Neural cell (in vitro differentiated cells): ENCODE measurements around the gene CGRRF1. TPM values are rescaled to one million over a fixed set of nuclear protein-coding genes. Genes with fewer than 3 reads are reported as not detected.

ENCODE experiments used
- H2AFZ ChIP-seq: fragments of 200-600, 300-800 bp; sonication (generic), shearing (Covaris generic); 2 replicates; pipeline ENCODE4 v1.6.0; 2014; ENCODE audit warnings: low read depth, mild to moderate bottlenecking, antibody characterized with exemption, low read length, moderate library complexity
- H3F3A ChIP-seq: fragments of 200-600 bp; shearing (Covaris generic); 2 replicates; pipeline ENCODE4 v1.6.1; 2016; ENCODE audit warnings: mild to moderate bottlenecking, moderate library complexity, mixed read lengths, antibody characterized with exemption, low read length; ENCODE audit not compliant: insufficient read depth, poor library complexity, severe bottlenecking
- H3K27ac ChIP-seq: fragments of 200-600, 300-800 bp; sonication (generic), shearing (Covaris generic); 2 replicates; pipeline ENCODE4 v1.5.1; 2014; ENCODE audit warnings: mild to moderate bottlenecking, low read length, moderate library complexity
- H3K27me3 ChIP-seq: fragments of 300-800, 200-600 bp; sonication (generic), shearing (Covaris generic); 2 replicates; pipeline ENCODE4 v1.6.0; 2014; ENCODE audit warnings: mild to moderate bottlenecking, low read depth, low read length, moderate library complexity; ENCODE audit not compliant: insufficient read depth
- H3K36me3 ChIP-seq: fragments of 300-800, 200-600 bp; sonication (generic), shearing (Covaris generic); 2 replicates; pipeline ENCODE4 v1.5.1; 2014; ENCODE audit warnings: mild to moderate bottlenecking, antibody characterized with exemption, low read length, moderate library complexity; ENCODE audit not compliant: insufficient read depth
- H3K4me2 ChIP-seq: fragments of 300-800, 200-600 bp; sonication (generic), shearing (Covaris generic); 2 replicates; pipeline ENCODE4 v1.6.0; 2014; ENCODE audit warnings: mild to moderate bottlenecking, low read length
- H3K4me3 ChIP-seq: fragments of 300-800, 200-600 bp; sonication (generic), shearing (Covaris generic); 2 replicates; pipeline ENCODE4 v1.5.1; 2014; ENCODE audit warnings: mild to moderate bottlenecking, low read length, moderate library complexity
- H3K79me2 ChIP-seq: fragments of 200-600 bp; shearing (Covaris generic); replicated peaks from 2 replicates; pipeline ENCODE4 v1.6.0; 2014; ENCODE audit warnings: mild to moderate bottlenecking, low read length, moderate library complexity; ENCODE audit not compliant: insufficient read depth
- H3K9ac ChIP-seq: fragments of 300-800, 200-600 bp; sonication (generic), shearing (Covaris generic); 2 replicates; pipeline ENCODE4 v1.6.1; 2016; ENCODE audit warnings: mild to moderate bottlenecking, low read length, mixed read lengths
- H3K9me2 ChIP-seq: fragments of 200-600 bp; shearing (Covaris generic); 2 replicates; pipeline ENCODE4 v1.6.1; 2016; ENCODE audit warnings: mild to moderate bottlenecking, low read length, mixed read lengths; ENCODE audit not compliant: insufficient read depth
- H3K9me3 ChIP-seq: fragments of 200-600, 300-800 bp; sonication (generic), shearing (Covaris generic); 2 replicates; pipeline ENCODE4 v1.6.1; 2016; ENCODE audit warnings: mild to moderate bottlenecking, mixed run types, low read length, moderate library complexity, mixed read lengths
- H4K20me1 ChIP-seq: fragments of 200-600 bp; shearing (Covaris generic); 2 replicates; pipeline ENCODE4 v1.6.1; 2016; ENCODE audit warnings: mild to moderate bottlenecking, mixed run types; ENCODE audit not compliant: insufficient read depth
- EP300 ChIP-seq: fragments of 450-650 bp; conservative IDR thresholded peaks from 2 replicates; pipeline ENCODE4 v1.6.1; 2014; ENCODE audit warnings: antibody characterized with exemption, mild to moderate bottlenecking, moderate library complexity; ENCODE audit not compliant: poor library complexity, severe bottlenecking
- EZH2 ChIP-seq: fragments of 200-600, 300-800 bp; shearing (Covaris generic), sonication (generic); IDR thresholded peaks from 2 replicates; pipeline ENCODE4 v1.6.1; 2014; ENCODE audit warnings: antibody characterized with exemption, low read length, borderline replicate concordance, mild to moderate bottlenecking; ENCODE audit not compliant: insufficient read depth, poor library complexity, severe bottlenecking
- MXI1 ChIP-seq: fragments of 450-650 bp; conservative IDR thresholded peaks from 2 replicates; pipeline ENCODE4 v1.6.1; 2014; ENCODE audit warnings: antibody characterized with exemption, mild to moderate bottlenecking; ENCODE audit not compliant: poor library complexity, severe bottlenecking
- POLR2AphosphoS5 ChIP-seq: IDR thresholded peaks from 2 replicates; pipeline ENCODE4 v1.6.1; 2012
- RAD21 ChIP-seq: fragments of 450-650 bp; conservative IDR thresholded peaks from 2 replicates; pipeline ENCODE4 v1.6.1; 2014; ENCODE audit warnings: antibody characterized with exemption, mild to moderate bottlenecking, moderate library complexity
- SMC3 ChIP-seq: fragments of 450-650 bp; conservative IDR thresholded peaks from 2 replicates; pipeline ENCODE4 v1.6.1; 2014; ENCODE audit warnings: antibody characterized with exemption, mild to moderate bottlenecking, moderate library complexity; ENCODE audit not compliant: poor library complexity
- TAF1 ChIP-seq: IDR thresholded peaks from 2 replicates; pipeline ENCODE4 v1.6.1; 2012; ENCODE audit warnings: low read depth
- polyA plus RNA-seq: library from polyadenylated mRNA; depleted of rRNA; stranded (reverse); fragments of >200 nt; gene quantifications from 2 replicates; pipeline ENCODE4 v1.2.3, GENCODE V29; 2014
- TF ChIP-seq, protein P1 (sequence below): fragments of 450-650 bp; IDR thresholded peaks from 2 replicates; pipeline ENCODE4 v1.5.1; 2014; ENCODE audit warnings: antibody characterized with exemption, mild to moderate bottlenecking, moderate library complexity; ENCODE audit not compliant: poor library complexity, severe bottlenecking
- TF ChIP-seq, protein P2 (sequence below): IDR thresholded peaks from 2 replicates; pipeline ENCODE4 v1.6.1; 2012; ENCODE audit warnings: borderline replicate concordance

The CGRRF1 gene
- polyA plus RNA-seq, 1 donor from 2014 or later = 31.0 TPM

DNA sequence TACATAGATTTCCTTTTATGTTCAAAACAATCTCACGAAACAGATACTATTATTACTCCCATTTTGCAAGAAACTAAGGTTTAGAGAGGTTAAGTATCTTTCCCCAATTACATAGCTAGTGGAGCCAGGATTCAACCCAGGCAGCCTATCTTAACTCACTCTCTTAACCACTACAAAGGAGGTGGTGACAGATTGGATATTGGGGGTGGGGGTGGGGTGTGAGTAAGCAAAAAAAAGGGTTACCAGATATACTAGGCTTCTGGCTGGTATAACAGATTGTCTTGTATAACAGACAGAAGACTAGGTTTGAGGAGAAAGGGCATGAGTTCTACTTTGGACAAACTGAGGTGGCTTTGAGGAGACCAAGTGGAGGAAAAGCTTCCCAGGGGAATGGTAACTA is 23.0 kb upstream of the CGRRF1 start:
- Histone ChIP-seq H4K20me1 (no peaks in the 10 kb centered on the region), H3K27me3 (no peaks in the 10 kb centered on the region), H3K9me2 (no peaks in the 10 kb centered on the region), H3K27ac (no peak overlapping the region), H3K4me2 (no peak overlapping the region), H3K79me2 (peaks cover 42% of the 10 kb centered on the region), H3K36me3 (no peaks in the 10 kb centered on the region), H2AFZ (no peak overlapping the region), H3K9me3 (no peaks in the 10 kb centered on the region), H3F3A (no peaks in the 10 kb centered on the region), H3K4me3 (peak overlapping the region; percentile 23), H3K9ac (no peak overlapping the region)
- TF ChIP-seq EP300 = no peak
- TF ChIP-seq, protein P1, sequence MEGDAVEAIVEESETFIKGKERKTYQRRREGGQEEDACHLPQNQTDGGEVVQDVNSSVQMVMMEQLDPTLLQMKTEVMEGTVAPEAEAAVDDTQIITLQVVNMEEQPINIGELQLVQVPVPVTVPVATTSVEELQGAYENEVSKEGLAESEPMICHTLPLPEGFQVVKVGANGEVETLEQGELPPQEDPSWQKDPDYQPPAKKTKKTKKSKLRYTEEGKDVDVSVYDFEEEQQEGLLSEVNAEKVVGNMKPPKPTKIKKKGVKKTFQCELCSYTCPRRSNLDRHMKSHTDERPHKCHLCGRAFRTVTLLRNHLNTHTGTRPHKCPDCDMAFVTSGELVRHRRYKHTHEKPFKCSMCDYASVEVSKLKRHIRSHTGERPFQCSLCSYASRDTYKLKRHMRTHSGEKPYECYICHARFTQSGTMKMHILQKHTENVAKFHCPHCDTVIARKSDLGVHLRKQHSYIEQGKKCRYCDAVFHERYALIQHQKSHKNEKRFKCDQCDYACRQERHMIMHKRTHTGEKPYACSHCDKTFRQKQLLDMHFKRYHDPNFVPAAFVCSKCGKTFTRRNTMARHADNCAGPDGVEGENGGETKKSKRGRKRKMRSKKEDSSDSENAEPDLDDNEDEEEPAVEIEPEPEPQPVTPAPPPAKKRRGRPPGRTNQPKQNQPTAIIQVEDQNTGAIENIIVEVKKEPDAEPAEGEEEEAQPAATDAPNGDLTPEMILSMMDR = no peak
- TF ChIP-seq SMC3 = no peak
- no peak for TF ChIP-seq TAF1
- no peak for TF ChIP-seq RAD21

DNA sequence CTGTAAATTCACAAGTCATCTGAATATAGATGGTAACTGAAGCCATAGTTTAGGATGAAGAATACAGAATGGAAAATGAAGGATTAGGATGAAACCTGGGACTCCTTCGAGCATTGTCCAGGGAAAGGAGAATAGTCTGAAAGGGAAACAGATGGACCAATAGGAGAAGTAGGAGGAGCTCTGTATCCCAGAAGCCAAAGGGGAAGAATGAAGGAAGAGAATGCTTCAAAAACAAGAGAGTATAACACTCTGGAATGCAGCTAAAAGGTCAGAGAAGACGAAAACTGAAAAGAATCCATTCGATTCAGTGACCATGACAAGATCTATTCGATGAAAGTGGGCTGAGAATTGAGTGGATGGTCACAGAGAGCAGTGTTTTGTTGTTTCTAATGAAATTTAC is 21.9 kb upstream of the CGRRF1 start:
- peak overlapping the region; percentile 83 for H2AFZ ChIP-seq

More for the DNA sequence above, 21.9 kb upstream of the CGRRF1 start:
- Histone ChIP-seq H3K4me2 (peak overlapping the region; percentile 57), H4K20me1 (no peaks in the 10 kb centered on the region), H3F3A (no peaks in the 10 kb centered on the region), H3K9ac (peak overlapping the region; percentile 96), H3K27ac (peak overlapping the region; percentile 86), H3K9me3 (no peaks in the 10 kb centered on the region), H3K79me2 (peaks cover 42% of the 10 kb centered on the region), H3K36me3 (no peaks in the 10 kb centered on the region), H3K4me3 (peak overlapping the region; percentile 99), H3K9me2 (no peaks in the 10 kb centered on the region), H3K27me3 (no peaks in the 10 kb centered on the region)
- TF ChIP-seq MXI1 = no peak
- TF ChIP-seq, protein P1 = no peak
- no peak for TF ChIP-seq SMC3
- no peak for TF ChIP-seq POLR2AphosphoS5
- no peak for TF ChIP-seq RAD21
- no peak for TF ChIP-seq EZH2
- TF ChIP-seq, protein P2, sequence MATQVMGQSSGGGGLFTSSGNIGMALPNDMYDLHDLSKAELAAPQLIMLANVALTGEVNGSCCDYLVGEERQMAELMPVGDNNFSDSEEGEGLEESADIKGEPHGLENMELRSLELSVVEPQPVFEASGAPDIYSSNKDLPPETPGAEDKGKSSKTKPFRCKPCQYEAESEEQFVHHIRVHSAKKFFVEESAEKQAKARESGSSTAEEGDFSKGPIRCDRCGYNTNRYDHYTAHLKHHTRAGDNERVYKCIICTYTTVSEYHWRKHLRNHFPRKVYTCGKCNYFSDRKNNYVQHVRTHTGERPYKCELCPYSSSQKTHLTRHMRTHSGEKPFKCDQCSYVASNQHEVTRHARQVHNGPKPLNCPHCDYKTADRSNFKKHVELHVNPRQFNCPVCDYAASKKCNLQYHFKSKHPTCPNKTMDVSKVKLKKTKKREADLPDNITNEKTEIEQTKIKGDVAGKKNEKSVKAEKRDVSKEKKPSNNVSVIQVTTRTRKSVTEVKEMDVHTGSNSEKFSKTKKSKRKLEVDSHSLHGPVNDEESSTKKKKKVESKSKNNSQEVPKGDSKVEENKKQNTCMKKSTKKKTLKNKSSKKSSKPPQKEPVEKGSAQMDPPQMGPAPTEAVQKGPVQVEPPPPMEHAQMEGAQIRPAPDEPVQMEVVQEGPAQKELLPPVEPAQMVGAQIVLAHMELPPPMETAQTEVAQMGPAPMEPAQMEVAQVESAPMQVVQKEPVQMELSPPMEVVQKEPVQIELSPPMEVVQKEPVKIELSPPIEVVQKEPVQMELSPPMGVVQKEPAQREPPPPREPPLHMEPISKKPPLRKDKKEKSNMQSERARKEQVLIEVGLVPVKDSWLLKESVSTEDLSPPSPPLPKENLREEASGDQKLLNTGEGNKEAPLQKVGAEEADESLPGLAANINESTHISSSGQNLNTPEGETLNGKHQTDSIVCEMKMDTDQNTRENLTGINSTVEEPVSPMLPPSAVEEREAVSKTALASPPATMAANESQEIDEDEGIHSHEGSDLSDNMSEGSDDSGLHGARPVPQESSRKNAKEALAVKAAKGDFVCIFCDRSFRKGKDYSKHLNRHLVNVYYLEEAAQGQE = no peak
- no peak for TF ChIP-seq TAF1
- TF ChIP-seq EP300 = no peak
